K562 (cell line): ENCODE results near the gene SLC43A1. TPM values are rescaled to one million over a fixed set of nuclear protein-coding genes. Genes with fewer than 3 reads are reported as not detected.

Experiments used
- ATAC-seq: fragments of 200-7000 bp; cut with Tn5 transposase; 3 replicates; pipeline ENCODE4 v1.9.1; 2020; ENCODE audit warnings: moderate library complexity
- BruUV-seq: library from RNA; stranded (reverse); fragments of 400-500 nt; replicated peaks from 2 replicates; lab custom pipeline; 2021; lab: Mats Ljungman, UMichigan
- CTCF ChIA-PET: fragments of 300-600 bp; formaldehyde crosslinking; extraction: SDS; loops from one replicate; lab custom pipeline; 2021; ENCODE audit warnings: low intra/inter-chr PET ratio; lab: Yijun Ruan, JAX
- POLR2A ChIA-PET: fragments of 300-600, 350-650 bp; sonication (Branson Sonifier 250); formaldehyde crosslinking; extraction: SDS; loops from one replicate; lab custom pipeline; 2021; ENCODE audit warnings: antibody characterized with exemption, inconsistent platforms; lab: Yijun Ruan, JAX
- DNase-seq, 4 experiments: peaks; one replicate each; pipeline versions ENCODE4 v3.0.0 to v3.0.0-alpha.2; 2011 to 2018; ENCODE audit warnings: low spot score in 3 of 4, mixed read lengths in 3 of 4; ENCODE audit errors: extremely low read depth in 1 of 4
- FAIRE-seq: peaks from 2 replicates; lab custom pipeline; 2011; peaks lifted over from hg19 to GRCh38; lab: Jason Lieb, UNC
- H2AFZ ChIP-seq: 2 replicates; pipeline ENCODE4 v1.6.0; 2011; ENCODE audit warnings: low read depth, low read length, control low read depth, inconsistent platforms
- H3K27ac ChIP-seq: fragments of 200-600 bp; 3 replicates; pipeline ENCODE4 v1.8.0; 2011; ENCODE audit warnings: low read depth, mild to moderate bottlenecking, control low read depth, inconsistent platforms, low read length, moderate library complexity, mixed read lengths; ENCODE audit errors: extremely low read depth
- H3K27me3 ChIP-seq, 2 experiments: fragments of 300-600 bp in 1 of 2; 2 replicates in 1 of 2; 3 replicates in 1 of 2; pipeline versions ENCODE4 v1.6.0 to v1.8.0; 2011; ENCODE audit warnings: inconsistent platforms in 2 of 2, low read length in 2 of 2, mild to moderate bottlenecking in 1 of 2, mixed read lengths in 1 of 2, moderate library complexity in 1 of 2; ENCODE audit not compliant: control insufficient read depth in 2 of 2, insufficient read depth in 2 of 2
- H3K36me3 ChIP-seq: fragments of 300-600 bp; 3 replicates; pipeline ENCODE4 v1.8.0; 2011; ENCODE audit warnings: mild to moderate bottlenecking, low read length, inconsistent platforms; ENCODE audit not compliant: control insufficient read depth, insufficient read depth
- H3K4me1 ChIP-seq, 2 experiments: fragments of 200-600 bp in 1 of 2; replicated peaks in 1 of 2; 2 replicates in 1 of 2; 3 replicates in 1 of 2; pipeline versions ENCODE4 v1.5.1 to v1.8.0; 2011; ENCODE audit warnings: inconsistent platforms in 2 of 2, low read length in 2 of 2, mild to moderate bottlenecking in 1 of 2, mixed read lengths in 1 of 2, moderate library complexity in 1 of 2; ENCODE audit not compliant: control insufficient read depth in 2 of 2, insufficient read depth in 2 of 2
- H3K4me2 ChIP-seq: 2 replicates; pipeline ENCODE4 v1.6.1; 2011; ENCODE audit warnings: low read length, control low read depth, inconsistent platforms, mixed read lengths; ENCODE audit not compliant: insufficient read depth
- H3K4me3 ChIP-seq: fragments of 200-600 bp; sonication (generic), shearing (Covaris generic); 2 replicates; pipeline ENCODE4 v1.5.1; 2016; ENCODE audit warnings: control low read depth, inconsistent platforms
- H3K79me2 ChIP-seq: fragments of 200-600 bp; 3 replicates; pipeline ENCODE4 v1.8.0; 2011; ENCODE audit warnings: low read length, inconsistent platforms; ENCODE audit not compliant: control insufficient read depth, insufficient read depth
- H3K9ac ChIP-seq, 2 experiments: 2 replicates each; pipeline versions ENCODE4 v1.6.0 to v1.6.1; 2011; ENCODE audit warnings: low read depth in 2 of 2, low read length in 2 of 2, control low read depth in 1 of 2, inconsistent platforms in 1 of 2, mild to moderate bottlenecking in 1 of 2, mixed read lengths in 1 of 2; ENCODE audit not compliant: insufficient read depth in 1 of 2
- H3K9me1 ChIP-seq: one replicate; pipeline ENCODE4 v1.6.0; 2011; ENCODE audit warnings: inconsistent platforms, mild to moderate bottlenecking, low read length, moderate library complexity; ENCODE audit not compliant: control insufficient read depth, insufficient read depth
- H3K9me3 ChIP-seq: replicated peaks from 2 replicates; pipeline ENCODE4 v1.5.1; 2011; ENCODE audit warnings: low read depth, low read length, inconsistent platforms; ENCODE audit not compliant: control insufficient read depth, insufficient read depth
- H4K20me1 ChIP-seq: replicated peaks from 2 replicates; pipeline ENCODE4 v1.6.1; 2011; ENCODE audit warnings: low read length, inconsistent platforms, mixed read lengths; ENCODE audit not compliant: control insufficient read depth, insufficient read depth
- ARID1B ChIP-seq: fragments of 450-650 bp; IDR thresholded peaks from 2 replicates; pipeline ENCODE4 v1.6.1; 2016; ENCODE audit warnings: antibody characterized with exemption, mild to moderate bottlenecking, inconsistent platforms
- ATF7 ChIP-seq: fragments of 450-650 bp; IDR thresholded peaks from 2 replicates; pipeline ENCODE4 v1.7.1; 2014; ENCODE audit warnings: mild to moderate bottlenecking, moderate library complexity
- C11orf30 ChIP-seq: fragments of 450-650 bp; IDR thresholded peaks from 2 replicates; pipeline ENCODE4 v1.6.1; 2016; ENCODE audit warnings: low read depth, mild to moderate bottlenecking
- CBFA2T3 ChIP-seq: fragments of 450-650 bp; IDR thresholded peaks from 2 replicates; pipeline ENCODE4 v1.6.1; 2017
- CEBPG ChIP-seq, 3 experiments: fragments of 200-800 bp in 1 of 3; sonication (Bioruptor generic) in 1 of 3; sonication (generic) in 1 of 3; formaldehyde crosslinking in 1 of 3; IDR thresholded peaks in 2 of 3; conservative IDR thresholded peaks in 1 of 3; 2 replicates each; pipeline versions ENCODE4 v1.6.1 to v1.8.0; 2016 to 2022; ENCODE audit warnings: missing compliant biosample characterization in 2 of 3, missing genetic modification characterization in 2 of 3, mild to moderate bottlenecking in 1 of 3, missing genetic modification reagents in 1 of 3
- ETV6 ChIP-seq, 3 experiments: fragments of 150-350 bp in 1 of 3; sonication (generic) in 1 of 3; formaldehyde crosslinking in 1 of 3; IDR thresholded peaks; 2 replicates each; pipeline versions ENCODE4 v1.6.1 to v1.8.0; 2014 to 2022; ENCODE audit warnings: borderline replicate concordance in 2 of 3, low read depth in 2 of 3, antibody characterized with exemption in 1 of 3, low read length in 1 of 3, mild to moderate bottlenecking in 1 of 3, missing genetic modification reagents in 1 of 3
- FOSL1 ChIP-seq: fragments of 200-800 bp; sonication (Bioruptor generic); conservative IDR thresholded peaks from 2 replicates; pipeline ENCODE4 v1.6.1; 2016; ENCODE audit warnings: missing genetic modification characterization, missing compliant biosample characterization
- NR2C1 ChIP-seq, 2 experiments: fragments of 450-650 bp; IDR thresholded peaks; 2 replicates each; pipeline ENCODE4 v1.6.1; 2017; ENCODE audit warnings: mild to moderate bottlenecking in 2 of 2, antibody characterized with exemption in 1 of 2, inconsistent platforms in 1 of 2, missing compliant biosample characterization in 1 of 2, missing genetic modification characterization in 1 of 2
- SAP30 ChIP-seq: fragments of 200-600 bp; sonication (generic); IDR thresholded peaks from 2 replicates; pipeline ENCODE4 v1.6.1; 2012; ENCODE audit warnings: borderline replicate concordance, low read depth, mild to moderate bottlenecking, moderate library complexity, low read length, control low read depth, inconsistent platforms; ENCODE audit not compliant: insufficient read depth, poor library complexity, severe bottlenecking
- SMAD2 ChIP-seq: fragments of 150-350 bp; IDR thresholded peaks from 2 replicates; pipeline ENCODE4 v1.6.1; 2014; ENCODE audit warnings: low read depth, mild to moderate bottlenecking, low read length
- SMARCA4 ChIP-seq: fragments of 450-650 bp; IDR thresholded peaks from 2 replicates; pipeline ENCODE4 v1.6.1; 2016
- TAL1 ChIP-seq: fragments of 450-650 bp; IDR thresholded peaks from 2 replicates; pipeline ENCODE4 v1.6.1; 2016; ENCODE audit warnings: mild to moderate bottlenecking
- TCF3 ChIP-seq: sonication (generic); formaldehyde crosslinking; IDR thresholded peaks from 2 replicates; pipeline ENCODE4 v1.4.0; 2020; ENCODE audit warnings: mild to moderate bottlenecking, missing genetic modification reagents
- ZNF695 ChIP-seq: fragments of 450-650 bp; formaldehyde crosslinking; IDR thresholded peaks from 2 replicates; pipeline ENCODE4 v1.4.0; 2020; ENCODE audit warnings: mild to moderate bottlenecking, moderate library complexity
- ZNF766 ChIP-seq: fragments of 200-800 bp; sonication (Bioruptor generic); conservative IDR thresholded peaks from 2 replicates; pipeline ENCODE4 v1.6.1; 2016; ENCODE audit warnings: missing genetic modification characterization, missing compliant biosample characterization
- ZNF778 ChIP-seq: fragments of 450-650 bp; formaldehyde crosslinking; IDR thresholded peaks from 2 replicates; pipeline ENCODE4 v1.4.0; 2020; ENCODE audit warnings: mild to moderate bottlenecking, moderate library complexity
- WGBS: fragments of 100-300 bp; shearing (Covaris generic); methylation state at CpG from one replicate; pipeline ENCODE4 v1.1.6; 2016; ENCODE audit warnings: low coverage, mixed read lengths; ENCODE audit not compliant: insufficient coverage; ENCODE audit errors: missing lambda C conversion rate; 5-methylcytosine and 5-hydroxymethylcytosine counted together
- in situ Hi-C: fragments of 300-500 bp; cut with MboI; formaldehyde crosslinking; loops from 4 replicates; pipeline ENCODE4 v1.15.0; 2018; ENCODE audit warnings: inconsistent platforms, mixed read lengths
- intact Hi-C: fragments of 100-400 bp; cut with micrococcal nuclease; formaldehyde crosslinking; loops from 2 replicates; pipeline ENCODE4 v1.14.2; 2022
- polyA plus RNA-seq, 8 experiments: library from polyadenylated mRNA; depleted of rRNA in 4 of 8; stranded (reverse) in 5 of 8; unstranded in 3 of 8; fragments of >200 nt; fragmentation: Nextera tagmentation in 2 of 8; fragmentation: Illumina TruSeq in 1 of 8; extraction: Ambion mirVana in 2 of 8; extraction: Trizol in 1 of 8; gene quantifications; 2 replicates each; pipeline versions ENCODE4 v1.2.1 to v1.2.3, GENCODE V29; 2011 to 2014; ENCODE audit warnings: inconsistent platforms in 1 of 8, missing spikeins in 1 of 8
- total RNA-seq, 7 experiments: library from RNA; depleted of rRNA in 6 of 7; stranded (reverse); fragments of >200 nt in 6 of 7; fragmentation: Illumina TruSeq in 2 of 7; extraction: Trizol in 2 of 7; gene quantifications; 2 replicates each; pipeline versions ENCODE4 v1.2.1 to v1.2.3, GENCODE V29; 2011 to 2021; ENCODE audit warnings: low replicate concordance in 1 of 7
- TF ChIP-seq, protein P1 (sequence below): sonication (generic); IDR thresholded peaks from 2 replicates; pipeline ENCODE4 v1.6.1; 2016

Gene SLC43A1
- total and polyA plus RNA-seq, 9 of the 15 experiments (the other 6 are each of a cell fraction or from before 2014, with no cell fraction given) = 2.6 to 41.8 (median 24.6) TPM

- TF ChIP-seq ARID1B (0 out of 2 replicates have a peak, but pooled peaks have one; percentile 31), SAP30 (no peak), ATF7 (no peak), CBFA2T3 (no peak), TAL1 (no peak), ZNF695 (CRISPR knock-in tag) (no peak)
Measured at GRCh38 chr11:57436031-57436430, 79.5 kb downstream of the SLC43A1 start (continued).

DNA sequence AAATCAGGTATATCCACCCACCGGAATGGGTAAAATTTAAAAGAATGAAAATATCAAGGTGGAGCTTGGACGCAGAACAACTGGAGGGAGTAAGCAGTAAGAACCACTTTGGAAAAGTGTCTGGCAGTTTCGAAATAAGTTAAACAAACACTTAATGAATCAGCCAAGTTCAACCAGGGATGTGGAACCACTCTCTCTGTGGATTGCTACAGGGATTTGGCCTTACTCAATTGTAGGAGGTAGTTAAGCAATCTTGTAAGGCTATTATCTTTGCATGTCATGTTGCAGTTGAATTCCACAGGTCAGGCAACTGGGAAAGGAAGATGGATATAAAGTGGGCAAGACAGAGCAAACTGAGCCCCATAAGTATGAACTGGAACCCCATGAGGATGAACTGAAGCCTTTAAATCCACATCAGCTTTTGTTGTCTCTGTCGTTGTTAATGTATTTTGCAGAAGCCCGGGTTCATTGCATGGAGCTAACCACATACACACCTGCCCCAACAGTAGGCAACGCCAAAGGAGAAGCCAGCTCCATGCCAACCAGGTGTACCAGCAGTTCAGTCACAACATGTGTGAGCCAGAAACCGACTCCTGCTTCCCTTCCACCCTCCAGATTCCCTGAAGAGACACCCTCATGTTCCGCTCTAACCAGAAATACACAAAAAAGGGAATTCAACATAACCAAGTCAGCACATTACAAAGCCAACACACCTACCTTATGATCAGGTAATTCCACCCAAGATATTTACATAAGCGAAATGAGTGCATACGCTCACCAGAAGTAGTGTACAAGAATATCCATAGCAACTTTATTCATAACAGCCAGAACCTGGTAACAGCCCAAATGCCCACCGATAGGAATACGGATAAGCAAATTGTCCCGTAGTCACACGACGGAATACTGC lies 80.6 kb downstream of the SLC43A1 start:
- intact Hi-C loops = no loop called here
- WGBS = 58% methylated on average over 15 of the region's 15 CpGs
- POLR2A ChIA-PET = interaction anchor here (1.7 kb wide), 1 partner anchor 17 kb away, joined by 4 read pairs; no protein-coding TSS in a partner anchor
- TF ChIP-seq CEBPG (CRISPR knock-in tag; IDR thresholded peaks at IDR 0.05) (peak; percentile 83), CEBPG (tag; conservative IDR thresholded peaks at IDR 0.05 in 1 of 2, IDR thresholded peaks at IDR 0.05 in 1 of 2) (peak; percentile 97 to 99), ETV6 (IDR thresholded peaks at IDR 0.05; ENCODE audit: borderline replicate concordance in 1 of 2, low read depth in 2 of 2, low read length in 1 of 2) (no peak), ETV6 (CRISPR knock-in tag; IDR thresholded peaks at IDR 0.05; ENCODE audit: borderline replicate concordance) (no peak), CBFA2T3 (no peak; the same call in 1 of the 2 replicates), FOSL1 (tag) (peak; percentile 40; the same call in 1 of the 2 replicates), TCF3 (peak; percentile 59), ZNF766 (CRISPR knock-in tag) (0 out of 2 replicates have a peak, but pooled peaks have one; percentile 45), ZNF778 (CRISPR knock-in tag) (no peak), SMARCA4 (peak; percentile 34; the same call in 1 of the 2 replicates), ARID1B (peak; percentile 33; the same call in 1 of the 2 replicates), NR2C1 (IDR thresholded peaks at IDR 0.05) (no peak), NR2C1 (tag; IDR thresholded peaks at IDR 0.05) (no peak), SMAD2 (no peak), C11orf30 (peak; percentile 36; the same call in 1 of the 2 replicates)
- TF ChIP-seq, protein P1, sequence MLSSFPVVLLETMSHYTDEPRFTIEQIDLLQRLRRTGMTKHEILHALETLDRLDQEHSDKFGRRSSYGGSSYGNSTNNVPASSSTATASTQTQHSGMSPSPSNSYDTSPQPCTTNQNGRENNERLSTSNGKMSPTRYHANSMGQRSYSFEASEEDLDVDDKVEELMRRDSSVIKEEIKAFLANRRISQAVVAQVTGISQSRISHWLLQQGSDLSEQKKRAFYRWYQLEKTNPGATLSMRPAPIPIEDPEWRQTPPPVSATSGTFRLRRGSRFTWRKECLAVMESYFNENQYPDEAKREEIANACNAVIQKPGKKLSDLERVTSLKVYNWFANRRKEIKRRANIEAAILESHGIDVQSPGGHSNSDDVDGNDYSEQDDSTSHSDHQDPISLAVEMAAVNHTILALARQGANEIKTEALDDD = peak; percentile 51; the same call in 1 of the 2 replicates

More for the DNA sequence above, 80.6 kb downstream of the SLC43A1 start:
- no TSS peak for BruUV-seq
- Histone ChIP-seq H3K4me3 (no peak overlapping the region), H3K79me2 (no peaks in the 10 kb centered on the region), H2AFZ (no peak overlapping the region), H3K36me3 (no peaks in the 10 kb centered on the region), H3K4me2 (no peak overlapping the region), H3K9me1 (no peaks in the 10 kb centered on the region), H3K9me3 (no peaks in the 10 kb centered on the region), H3K9ac (no peak overlapping the region), H3K27me3 (no peaks in the 10 kb centered on the region; a peak in 1 of 5 replicates), H3K27ac (no peak overlapping the region), H4K20me1 (no peaks in the 10 kb centered on the region), H3K4me1 (peaks cover 12 to 41% of the 10 kb centered on the region in 2 experiments)
- in situ Hi-C loops = no loop called here
- CTCF ChIA-PET = no interaction called here
- DNase-seq (no peak), FAIRE-seq (no peak), ATAC-seq (no peak)
